ENCODE results near the gene MX1.
A peak's percentile ranks its signal among the peaks of the same experiment; 100 is the strongest.

MX1 gene

DNA sequence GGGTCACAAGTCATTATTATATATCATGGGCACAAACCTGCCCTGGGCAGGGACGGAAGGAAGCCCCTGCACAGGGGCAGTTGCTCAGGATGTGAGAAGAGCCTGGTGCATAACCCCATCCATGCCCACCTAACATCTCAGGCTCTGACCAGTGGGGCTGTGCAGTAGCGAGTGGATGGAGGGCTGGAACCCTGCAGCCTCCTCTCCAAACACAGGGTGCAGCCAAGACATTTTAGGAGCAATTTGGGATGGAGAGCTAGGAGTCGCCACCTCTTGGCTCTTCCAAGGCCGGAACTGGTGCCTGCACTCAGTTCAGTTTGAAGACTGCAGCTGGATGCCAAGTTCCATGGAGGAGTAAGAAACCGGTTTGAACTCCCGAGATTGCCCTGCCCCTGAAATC is 2.8 kb downstream of the MX1 start:
- DNase-seq = no peak
- in situ Hi-C loops (cut with MboI; ENCODE audit: low pct_unique_long_range_greater_than_20kb, low sequenced_read_pairs) = no loop called here

DNA sequence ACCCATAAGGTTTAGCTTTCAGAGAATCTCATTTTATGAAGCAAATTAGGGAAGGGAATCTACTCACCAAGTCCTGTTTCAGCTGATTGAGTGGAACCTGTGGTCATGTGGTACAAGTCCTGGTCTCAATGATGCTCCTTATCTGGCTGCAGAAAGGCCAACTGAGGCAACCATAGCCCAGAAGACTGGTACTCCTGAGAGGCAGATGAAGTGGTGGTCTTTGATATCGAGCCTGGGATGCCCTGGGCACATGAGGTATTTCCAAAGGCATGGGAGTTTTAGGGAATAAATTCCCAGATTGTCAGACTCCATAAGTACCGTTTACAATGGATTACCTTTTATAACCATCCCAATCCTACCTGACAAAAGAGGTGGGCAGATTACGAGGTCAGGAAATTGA is 3.3 kb downstream of the MX1 start:
- DNase-seq = no peak
- in situ Hi-C loops (cut with MboI; ENCODE audit: low pct_unique_long_range_greater_than_20kb, low sequenced_read_pairs) = no loop called here

DNA sequence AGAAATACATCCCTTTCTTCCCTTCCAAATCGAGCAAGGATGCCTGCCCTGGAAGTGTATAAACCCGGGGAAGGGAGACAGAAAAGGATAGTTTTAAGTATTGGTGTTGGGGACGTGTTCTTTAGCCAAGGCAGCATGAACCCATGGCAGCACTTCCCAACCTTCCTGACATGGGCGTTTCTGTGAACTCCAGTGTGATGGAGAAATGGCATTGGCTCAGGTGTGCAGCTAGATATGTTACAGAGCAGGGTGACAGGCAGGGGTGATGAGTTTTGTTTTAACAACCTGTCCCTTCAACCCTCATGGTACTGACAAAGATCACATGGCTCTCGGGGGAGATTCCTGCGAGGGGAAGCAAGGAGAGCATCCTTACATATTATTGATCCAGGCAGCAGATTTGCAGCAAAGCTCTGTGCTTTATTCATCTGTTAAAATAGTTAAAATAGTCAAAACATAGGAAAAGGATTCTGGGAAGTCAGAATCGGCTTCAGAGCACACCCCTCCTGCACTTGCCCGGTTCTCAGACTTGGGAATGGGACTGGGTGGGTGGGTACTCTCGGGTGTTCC is 4.0 kb downstream of the MX1 start:
- in situ Hi-C loops (cut with MboI; ENCODE audit: low pct_unique_long_range_greater_than_20kb, low sequenced_read_pairs) = no loop called here
- no peak for DNase-seq

DNA sequence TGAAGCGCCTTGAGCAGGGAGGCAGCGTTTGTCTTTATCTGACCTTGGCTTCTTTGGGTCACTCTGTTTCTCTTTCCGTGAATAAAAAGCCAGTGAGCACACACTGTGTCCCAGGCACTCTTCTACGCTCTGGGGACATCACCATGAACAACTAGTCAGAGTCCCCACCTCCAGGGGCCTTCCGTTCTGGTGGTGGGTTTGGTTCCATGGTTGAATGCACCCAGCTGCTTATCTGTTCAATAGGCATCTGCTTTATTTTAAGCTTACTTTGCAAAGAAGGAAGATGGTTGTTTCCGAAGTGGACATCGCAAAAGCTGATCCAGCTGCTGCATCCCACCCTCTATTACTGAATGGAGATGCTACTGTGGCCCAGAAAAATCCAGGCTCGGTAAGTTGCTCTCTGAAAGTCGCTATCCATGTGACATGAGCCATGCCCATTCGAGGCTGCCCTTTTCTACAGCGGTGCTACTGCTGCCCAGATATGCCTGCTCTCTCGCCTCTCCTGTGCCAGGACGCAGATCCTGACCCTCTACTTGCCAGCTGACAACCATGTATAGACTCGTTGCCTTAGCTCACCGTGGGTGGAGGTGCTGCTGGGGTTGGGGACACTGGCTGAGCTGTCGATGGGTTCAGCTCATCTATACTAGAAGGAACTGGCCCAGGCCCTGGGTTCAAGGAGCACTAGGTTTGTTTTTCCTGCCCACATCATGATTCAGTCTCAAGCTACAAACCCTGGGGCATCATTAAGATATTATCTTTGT is 5.9 kb downstream of the MX1 start:
- in situ Hi-C loops (cut with MboI; ENCODE audit: low pct_unique_long_range_greater_than_20kb, low sequenced_read_pairs) = no loop called here
- peak; percentile 65 for DNase-seq

DNA sequence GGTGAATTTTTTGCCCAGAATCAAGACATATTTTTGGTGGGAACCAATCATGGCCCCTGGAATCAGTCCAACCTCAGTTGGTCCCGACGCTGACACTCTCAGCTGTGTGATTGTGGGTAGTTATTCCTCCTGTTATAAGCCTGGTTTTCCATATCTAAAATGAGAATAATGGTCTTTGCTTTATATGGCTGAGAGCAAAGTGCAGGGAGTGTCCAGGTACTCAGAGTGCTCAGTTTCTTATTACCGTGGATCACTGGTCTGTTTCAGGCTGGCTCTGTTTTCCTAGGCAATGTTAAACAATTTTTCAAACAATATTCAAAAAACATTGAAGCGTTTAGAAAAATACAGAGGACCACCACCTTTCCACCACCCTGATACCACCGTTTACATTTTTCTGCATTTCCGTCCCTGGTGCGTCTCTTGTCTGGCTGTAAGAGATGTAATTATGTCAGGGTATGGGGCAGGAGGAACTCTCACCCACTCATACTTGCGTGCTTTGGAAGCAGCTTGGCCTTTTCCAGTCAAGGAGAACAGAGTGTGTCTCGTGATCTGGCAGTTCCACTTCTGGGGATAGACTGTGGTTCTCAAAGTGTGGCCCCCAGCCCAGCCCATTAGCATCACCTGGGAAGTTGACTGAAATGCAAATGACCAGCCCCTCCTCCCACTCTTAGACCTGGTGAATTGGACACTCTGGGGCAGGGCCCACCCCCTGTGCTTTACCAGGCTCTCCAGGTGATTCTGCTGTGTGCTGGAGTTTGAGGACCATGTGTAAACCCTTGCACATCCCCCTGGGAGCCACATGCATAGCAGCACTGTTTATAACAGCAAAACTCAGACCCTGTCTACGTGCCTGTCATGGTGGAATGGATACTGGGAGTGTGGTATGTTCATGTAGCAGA is 6.8 kb downstream of the MX1 start:
- DNase-seq = no peak
- in situ Hi-C loops (cut with MboI; ENCODE audit: low pct_unique_long_range_greater_than_20kb, low sequenced_read_pairs) = no loop called here

DNA sequence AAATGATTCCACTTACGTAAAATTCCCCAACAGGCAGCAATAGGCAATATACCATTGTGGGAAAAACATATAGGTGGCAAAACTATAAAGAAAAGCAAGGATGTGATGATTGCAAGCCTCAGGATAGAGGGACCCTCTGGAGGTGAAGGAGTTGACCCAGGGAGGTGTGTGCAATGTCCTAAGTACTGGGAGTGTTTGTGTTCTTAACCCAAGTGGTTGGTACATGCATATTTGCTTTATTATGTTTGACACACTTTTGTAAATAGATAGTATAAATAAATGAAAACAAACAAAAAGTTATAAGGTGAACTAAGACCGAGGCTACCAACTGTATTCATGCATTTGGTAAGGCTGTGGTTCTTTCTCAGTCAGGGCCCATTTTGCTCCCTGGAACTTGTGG is 7.5 kb downstream of the MX1 start:
- in situ Hi-C loops (cut with MboI; ENCODE audit: low pct_unique_long_range_greater_than_20kb, low sequenced_read_pairs) = no loop called here
- no peak for DNase-seq

DNA sequence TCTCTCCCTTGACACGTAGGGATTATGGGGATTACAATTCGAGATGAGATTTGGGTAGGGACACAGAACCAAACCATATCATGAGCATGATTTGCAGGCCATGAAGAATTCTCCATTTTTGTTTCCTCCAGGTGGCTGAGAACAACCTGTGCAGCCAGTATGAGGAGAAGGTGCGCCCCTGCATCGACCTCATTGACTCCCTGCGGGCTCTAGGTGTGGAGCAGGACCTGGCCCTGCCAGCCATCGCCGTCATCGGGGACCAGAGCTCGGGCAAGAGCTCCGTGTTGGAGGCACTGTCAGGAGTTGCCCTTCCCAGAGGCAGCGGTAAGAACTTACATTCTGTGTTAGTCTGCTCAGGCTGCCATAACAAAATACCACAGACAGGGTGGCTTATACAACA is 9.7 kb downstream of the MX1 start:
- in situ Hi-C loops (cut with MboI; ENCODE audit: low pct_unique_long_range_greater_than_20kb, low sequenced_read_pairs) = no loop called here

DNA sequence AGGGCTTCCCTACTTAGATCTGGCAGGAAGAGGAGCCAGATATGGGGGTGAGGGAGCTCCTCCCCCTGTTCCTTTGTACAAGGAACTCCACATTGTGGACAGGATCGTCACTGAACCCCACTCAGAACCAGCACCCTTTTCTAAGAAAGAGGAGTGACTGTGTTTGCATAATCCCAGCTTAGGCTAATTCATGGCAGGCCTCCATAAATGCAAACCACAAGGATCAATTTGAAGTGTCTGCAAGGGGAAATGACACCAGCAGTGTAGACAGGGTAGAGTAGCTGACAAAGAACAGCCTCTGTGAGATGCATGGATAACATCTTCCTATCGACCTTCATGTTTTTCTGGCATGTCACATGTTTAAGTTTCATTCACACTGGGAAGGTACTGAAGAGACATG is 11.7 kb downstream of the MX1 start:
- in situ Hi-C loops (cut with MboI; ENCODE audit: low pct_unique_long_range_greater_than_20kb, low sequenced_read_pairs) = no loop called here
- peak; percentile 51 for DNase-seq

More for the DNA sequence above, 9.7 kb downstream of the MX1 start:
- DNase-seq = no peak

DNA sequence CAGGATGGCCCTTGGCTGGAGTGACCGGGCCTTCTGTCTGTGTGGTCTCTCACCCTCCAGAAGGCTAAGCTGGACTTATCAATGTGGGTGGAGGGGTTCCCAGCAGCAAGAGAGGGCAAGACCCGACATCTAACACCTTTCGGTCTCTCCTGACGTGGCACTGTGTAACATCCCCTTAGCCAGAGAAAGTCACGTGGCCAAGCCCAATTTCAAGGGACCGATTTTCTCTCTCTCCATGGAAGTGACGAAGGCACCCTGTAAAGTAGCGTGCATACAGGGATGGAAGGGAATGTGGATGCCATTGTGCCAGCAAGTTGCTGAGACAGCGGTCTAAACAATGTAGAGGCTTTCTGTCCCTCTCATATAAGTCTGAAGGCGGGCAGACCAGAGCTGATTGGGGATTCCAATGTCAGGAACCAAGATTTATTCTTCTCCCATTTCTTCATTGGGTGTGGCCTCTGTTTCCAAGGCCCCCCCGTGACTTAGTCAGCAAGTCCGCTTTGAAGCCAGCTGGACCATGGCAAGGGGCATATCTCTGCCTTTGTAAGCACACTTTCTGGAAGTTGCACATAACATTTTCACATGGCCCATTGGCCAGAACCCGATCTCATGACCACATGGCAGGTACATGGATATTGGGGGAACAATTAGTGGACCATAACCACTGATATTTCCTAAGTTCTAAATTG is 12.5 kb downstream of the MX1 start:
- no peak for DNase-seq
- in situ Hi-C loops (cut with MboI; ENCODE audit: low pct_unique_long_range_greater_than_20kb, low sequenced_read_pairs) = no loop called here

DNA sequence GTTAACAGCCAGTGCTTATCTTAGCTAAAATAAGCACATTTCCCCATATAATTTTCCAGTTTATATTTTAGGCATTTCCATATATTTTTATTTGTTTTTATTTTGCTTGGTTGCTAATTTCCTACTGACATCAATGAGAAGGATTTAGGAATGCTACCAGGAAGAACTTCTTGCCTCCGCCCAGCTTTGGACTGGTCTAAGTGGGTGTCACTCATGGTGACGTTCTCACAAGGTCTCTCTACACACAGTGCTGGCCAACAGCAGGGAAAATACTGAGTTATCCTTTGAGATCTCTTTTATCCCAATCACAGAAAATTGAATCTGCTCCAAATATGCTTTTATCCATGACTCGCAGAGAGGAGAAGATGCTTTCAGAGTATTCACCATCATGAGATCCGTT is 13.2 kb downstream of the MX1 start:
- in situ Hi-C loops (cut with MboI; ENCODE audit: low pct_unique_long_range_greater_than_20kb, low sequenced_read_pairs) = no loop called here
- no peak for DNase-seq

DNA sequence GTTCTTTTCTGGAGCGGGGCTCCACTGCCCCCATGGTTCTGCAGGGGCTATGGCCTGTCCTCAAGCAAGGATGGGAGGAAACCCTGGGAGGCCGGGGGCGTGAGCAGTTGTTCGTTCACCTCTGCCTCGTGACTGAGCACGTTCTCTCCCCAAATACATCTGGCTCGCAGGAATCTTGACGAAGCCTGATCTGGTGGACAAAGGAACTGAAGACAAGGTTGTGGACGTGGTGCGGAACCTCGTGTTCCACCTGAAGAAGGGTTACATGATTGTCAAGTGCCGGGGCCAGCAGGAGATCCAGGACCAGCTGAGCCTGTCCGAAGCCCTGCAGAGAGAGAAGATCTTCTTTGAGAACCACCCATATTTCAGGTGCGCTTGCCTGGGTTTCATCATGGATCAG is 15.5 kb downstream of the MX1 start:
- DNase-seq = no peak
- in situ Hi-C loops (cut with MboI; ENCODE audit: low pct_unique_long_range_greater_than_20kb, low sequenced_read_pairs) = no loop called here

DNA sequence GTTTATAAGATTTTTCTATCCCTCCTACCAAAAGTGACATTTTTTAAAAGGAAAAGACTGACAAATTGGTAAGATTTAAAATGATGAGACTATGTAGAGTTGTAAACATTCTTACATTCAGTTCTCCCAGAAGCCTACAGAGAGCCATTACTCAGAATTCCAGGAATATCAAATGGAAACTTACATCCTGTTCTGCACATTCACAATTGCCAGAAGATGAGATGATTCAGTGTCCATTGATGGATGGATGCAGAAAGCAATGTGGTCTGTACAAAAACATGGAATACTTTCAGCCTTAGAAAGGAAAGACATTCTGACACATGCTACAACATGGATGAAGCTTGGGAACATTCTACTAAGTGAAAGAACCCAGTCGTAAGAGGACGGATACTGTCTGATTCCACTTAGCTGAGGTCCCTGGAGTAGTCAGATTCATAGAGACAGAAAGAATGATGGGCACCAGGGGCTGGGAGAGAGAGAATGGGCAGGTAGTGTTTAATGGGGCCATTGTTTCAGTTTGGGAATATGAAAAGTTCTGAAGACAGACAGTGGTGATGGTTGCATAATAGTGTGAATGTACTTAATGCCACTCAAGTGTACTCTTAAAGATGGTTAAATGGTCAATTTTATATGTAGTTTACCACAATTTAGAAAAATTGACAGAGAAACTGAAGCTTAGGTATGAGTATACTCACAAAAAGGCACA is 16.6 kb downstream of the MX1 start:
- DNase-seq = no peak
- in situ Hi-C loops (cut with MboI; ENCODE audit: low pct_unique_long_range_greater_than_20kb, low sequenced_read_pairs) = no loop called here

DNA sequence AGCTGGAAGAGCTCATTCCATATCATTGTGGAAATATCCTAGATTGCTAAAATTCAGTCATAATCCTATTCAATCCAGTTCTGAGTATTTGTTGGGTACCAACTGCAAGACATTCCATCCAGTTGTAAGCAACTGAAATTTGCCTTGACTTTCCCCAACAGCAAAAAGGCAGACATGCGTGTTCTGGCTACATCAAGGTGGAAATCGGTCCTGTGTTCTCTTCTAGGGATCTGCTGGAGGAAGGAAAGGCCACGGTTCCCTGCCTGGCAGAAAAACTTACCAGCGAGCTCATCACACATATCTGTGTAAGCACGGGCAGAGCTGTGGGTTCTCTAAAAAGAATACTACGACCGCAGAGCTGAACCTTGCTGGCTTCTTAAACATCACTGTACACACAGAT is 17.5 kb downstream of the MX1 start:
- DNase-seq = no peak
- in situ Hi-C loops (cut with MboI; ENCODE audit: low pct_unique_long_range_greater_than_20kb, low sequenced_read_pairs) = no loop called here

DNA sequence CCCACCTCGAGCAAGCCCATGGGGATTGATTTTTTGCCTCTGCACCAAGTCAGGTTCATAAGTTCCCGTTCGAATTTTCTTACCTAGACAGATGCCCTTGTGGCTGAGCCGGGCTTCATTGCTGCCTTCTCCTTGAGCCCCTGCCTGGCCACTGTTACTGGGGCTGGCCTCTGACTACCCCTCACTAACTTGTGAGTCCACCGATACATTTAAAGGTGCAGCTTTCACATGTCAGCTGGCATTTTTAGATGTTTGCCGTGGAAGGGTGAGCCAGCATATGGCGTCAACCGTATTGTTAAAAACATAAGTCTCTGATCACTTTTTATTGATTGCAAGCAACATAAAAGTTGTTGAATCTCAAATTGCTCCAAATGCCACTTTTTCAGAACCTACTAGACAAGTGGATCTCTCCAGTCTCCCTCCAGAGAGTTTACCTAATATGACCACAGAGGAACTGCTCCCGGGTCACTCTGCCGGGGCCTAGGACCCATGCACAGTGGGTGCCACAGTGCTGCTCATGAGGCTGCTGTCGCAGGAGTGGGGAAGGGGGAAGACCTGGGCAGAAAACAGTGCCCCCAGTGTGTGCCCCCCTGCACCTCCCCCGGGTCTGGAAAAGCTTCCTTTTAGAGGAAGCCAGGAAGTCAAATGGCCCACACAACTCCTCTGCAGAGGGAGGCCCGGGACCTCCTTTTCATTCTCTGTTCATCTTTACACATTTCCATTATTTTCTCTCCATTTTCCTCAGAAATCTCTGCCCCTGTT is 18.8 kb downstream of the MX1 start:
- no peak for DNase-seq
- in situ Hi-C loops (cut with MboI; ENCODE audit: low pct_unique_long_range_greater_than_20kb, low sequenced_read_pairs) = no loop called here

DNA sequence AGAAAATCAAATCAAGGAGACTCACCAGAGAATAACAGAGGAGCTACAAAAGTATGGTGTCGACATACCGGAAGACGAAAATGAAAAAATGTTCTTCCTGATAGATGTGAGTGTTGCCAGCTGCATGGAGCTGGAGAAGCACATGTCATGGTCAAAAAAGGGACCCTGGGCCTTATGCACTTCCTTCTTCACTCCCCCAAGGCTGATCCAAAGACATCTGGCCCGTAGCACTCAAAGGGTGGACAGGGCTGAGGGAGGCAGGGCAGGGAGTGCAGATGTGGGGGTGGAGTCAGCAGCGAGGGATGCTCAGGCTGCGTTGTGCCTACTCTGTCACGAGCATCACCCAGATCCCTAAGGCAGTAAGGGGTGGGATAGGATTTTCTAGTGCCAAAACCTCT is 19.4 kb downstream of the MX1 start:
- no peak for DNase-seq
- in situ Hi-C loops (cut with MboI; ENCODE audit: low pct_unique_long_range_greater_than_20kb, low sequenced_read_pairs) = no loop called here

DNA sequence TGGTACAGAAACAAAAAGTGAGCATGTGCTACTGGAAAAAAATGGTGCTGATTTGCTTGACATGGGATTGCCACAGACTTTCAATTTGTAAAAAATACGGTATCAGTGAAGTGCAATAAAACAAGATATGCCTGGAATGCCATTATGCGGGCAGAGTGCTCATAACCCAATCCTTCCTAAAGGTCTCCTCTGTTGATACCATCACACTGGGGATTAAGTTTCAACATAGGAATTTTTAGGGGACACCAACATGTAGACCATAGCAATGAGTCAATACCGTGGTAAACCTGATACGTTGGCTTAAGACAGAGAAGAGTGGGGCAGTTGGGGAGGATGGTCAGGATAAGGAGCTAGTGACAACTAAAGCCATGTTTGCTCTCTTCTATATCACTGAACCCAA is 20.5 kb downstream of the MX1 start:
- in situ Hi-C loops (cut with MboI; ENCODE audit: low pct_unique_long_range_greater_than_20kb, low sequenced_read_pairs) = no loop called here
- DNase-seq = no peak

DNA sequence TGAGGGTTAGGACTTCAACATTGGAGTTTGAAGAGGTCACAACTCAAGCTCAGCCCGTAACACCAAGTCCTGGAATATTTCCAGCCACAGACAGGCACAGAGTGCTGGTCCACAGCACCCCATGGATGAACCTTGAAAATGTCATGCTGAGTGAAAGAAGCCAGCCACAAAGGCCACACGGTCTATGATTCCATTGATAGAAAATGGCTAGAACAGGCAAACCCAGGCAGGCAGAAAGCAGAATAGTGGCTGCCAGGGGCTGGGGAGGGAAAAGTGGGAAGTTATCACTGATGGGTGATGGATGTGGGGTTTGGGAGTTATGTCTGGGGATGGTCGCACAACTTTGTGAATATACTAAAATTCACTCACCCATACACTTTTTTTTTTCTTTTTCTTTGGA is 21.3 kb downstream of the MX1 start:
- no peak for DNase-seq
- in situ Hi-C loops (cut with MboI; ENCODE audit: low pct_unique_long_range_greater_than_20kb, low sequenced_read_pairs) = no loop called here

DNA sequence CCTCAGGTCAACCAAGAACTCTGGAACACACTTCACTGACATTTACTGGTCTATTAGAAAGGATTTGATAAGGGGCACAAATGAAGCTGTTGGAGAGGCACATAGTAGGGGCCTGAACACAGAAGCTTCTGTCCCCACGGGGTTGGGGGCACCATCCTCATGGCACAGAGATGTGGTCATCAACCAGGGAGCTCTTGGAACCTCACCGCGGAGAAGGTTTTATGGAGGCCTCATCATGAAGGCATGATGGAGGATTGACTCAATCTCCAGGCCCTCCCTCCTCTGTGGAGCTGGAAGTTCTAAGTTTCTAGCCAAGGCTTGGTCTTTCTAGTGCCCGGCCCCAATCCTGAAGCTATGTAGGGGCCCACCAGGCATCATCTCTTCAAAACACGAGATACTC is 23.6 kb downstream of the MX1 start:
- no peak for DNase-seq
- in situ Hi-C loops (cut with MboI; ENCODE audit: low pct_unique_long_range_greater_than_20kb, low sequenced_read_pairs) = no loop called here

Measured in KBM-7 (cell line).